HepG2 (cell line): ENCODE data around the gene PTPRM. TPM values are rescaled to one million over a fixed set of nuclear protein-coding genes. Genes with fewer than 3 reads are reported as not detected.

Experiments used
- ASH2L ChIP-seq: fragments of 300-600, 200-600 bp; sonication (generic); IDR thresholded peaks from 2 replicates; pipeline ENCODE4 v1.7.0; 2017; ENCODE audit warnings: low read depth, mild to moderate bottlenecking, moderate library complexity, mixed read lengths, low read length; ENCODE audit not compliant: insufficient read length
- ATF1 ChIP-seq: IDR thresholded peaks from 2 replicates; pipeline ENCODE4 v1.6.1; 2016; ENCODE audit warnings: mild to moderate bottlenecking, control low read depth
- ESRRA ChIP-seq: sonication (generic); formaldehyde crosslinking; IDR thresholded peaks from 2 replicates; pipeline ENCODE4 v1.5.1; 2020; ENCODE audit warnings: mild to moderate bottlenecking, low read depth, missing genetic modification reagents
- FOSL2 ChIP-seq: sonication (generic); formaldehyde crosslinking; IDR thresholded peaks from 2 replicates; pipeline ENCODE4 v1.4.0; 2020; ENCODE audit warnings: missing genetic modification reagents
- FOXK1 ChIP-seq: sonication (generic); formaldehyde crosslinking; IDR thresholded peaks from 2 replicates; pipeline ENCODE4 v1.4.0; 2020; ENCODE audit warnings: low read depth, missing genetic modification reagents, borderline replicate concordance
- KDM3A ChIP-seq: IDR thresholded peaks from 2 replicates; pipeline ENCODE4 v1.6.1; 2018; ENCODE audit warnings: low read depth, missing compliant biosample characterization
- KLF6 ChIP-seq: IDR thresholded peaks from 2 replicates; pipeline ENCODE4 v1.8.0; 2016; ENCODE audit warnings: missing biosample characterization, missing genetic modification reagents
- NPAS2 ChIP-seq: sonication (generic); formaldehyde crosslinking; IDR thresholded peaks from 2 replicates; pipeline ENCODE4 v1.8.0; 2022; ENCODE audit warnings: mild to moderate bottlenecking, missing genetic modification reagents, borderline replicate concordance
- PHF20 ChIP-seq: sonication (generic); formaldehyde crosslinking; IDR thresholded peaks from 2 replicates; pipeline ENCODE4 v1.5.0; 2020; ENCODE audit warnings: mild to moderate bottlenecking, missing genetic modification reagents
- SOX13 ChIP-seq, 3 experiments: fragments of 450-650 bp in 1 of 3; sonication (generic) in 1 of 3; formaldehyde crosslinking in 1 of 3; IDR thresholded peaks in 2 of 3; conservative IDR thresholded peaks in 1 of 3; 2 replicates each; pipeline versions ENCODE4 v1.5.0 to v1.6.1; 2016 to 2020; ENCODE audit warnings: antibody characterized with exemption in 1 of 3, mild to moderate bottlenecking in 1 of 3, missing compliant biosample characterization in 1 of 3, missing genetic modification reagents in 1 of 3, moderate library complexity in 1 of 3
- TAF1 ChIP-seq: sonication (generic); formaldehyde crosslinking; IDR thresholded peaks from 2 replicates; pipeline ENCODE4 v1.4.0; 2020; ENCODE audit warnings: missing genetic modification reagents
- ZFP36 ChIP-seq: fragments of 150-350 bp; IDR thresholded peaks from 2 replicates; pipeline ENCODE4 v1.6.1; 2018; ENCODE audit warnings: borderline replicate concordance, low read length, low read depth; ENCODE audit not compliant: partially characterized antibody
- ZNF3 ChIP-seq: IDR thresholded peaks from 2 replicates; pipeline ENCODE4 v1.7.0; 2017; ENCODE audit warnings: inconsistent platforms
- polyA plus RNA-seq, 8 experiments: library from polyadenylated mRNA; depleted of rRNA in 3 of 8; stranded (reverse) in 7 of 8; unstranded in 1 of 8; fragments of >200 nt; fragmentation: Illumina TruSeq in 4 of 8; extraction: Trizol in 4 of 8; gene quantifications; 2 replicates each; pipeline versions ENCODE4 v1.2.1 to v1.2.3, GENCODE V29; 2011 to 2016; ENCODE audit warnings: low read depth in 4 of 8, missing spikeins in 1 of 8, mixed read lengths in 1 of 8; ENCODE audit not compliant: insufficient read depth in 1 of 8
- total RNA-seq, 5 experiments: library from RNA; depleted of rRNA; stranded (reverse); fragments of >200 nt; fragmentation: Illumina TruSeq; extraction: Trizol; gene quantifications; 2 replicates each; pipeline ENCODE4 v1.2.3, GENCODE V29; 2016; ENCODE audit warnings: low read depth in 1 of 5
- TF ChIP-seq, protein P1 (sequence below): sonication (generic); formaldehyde crosslinking; IDR thresholded peaks from 2 replicates; pipeline ENCODE4 v1.5.1; 2020; ENCODE audit warnings: mild to moderate bottlenecking, missing genetic modification reagents, borderline replicate concordance
- TF ChIP-seq, protein P2 (sequence below): sonication (generic); formaldehyde crosslinking; IDR thresholded peaks from 2 replicates; pipeline ENCODE4 v1.8.1; 2022; ENCODE audit warnings: mild to moderate bottlenecking, missing genetic modification reagents
- TF ChIP-seq, protein P3 (sequence below): sonication (generic); formaldehyde crosslinking; IDR thresholded peaks from 2 replicates; pipeline ENCODE4 v1.5.0; 2020; ENCODE audit warnings: missing genetic modification reagents
- TF ChIP-seq, protein P4 (sequence below): IDR thresholded peaks from 2 replicates; pipeline ENCODE4 v1.6.1; 2012; ENCODE audit warnings: inconsistent platforms

Gene PTPRM
- total and polyA plus RNA-seq, 2 of the 13 experiments (the other 11 are each of a cell fraction or from before 2014, with no cell fraction given): 12.6 to 108 TPM

DNA sequence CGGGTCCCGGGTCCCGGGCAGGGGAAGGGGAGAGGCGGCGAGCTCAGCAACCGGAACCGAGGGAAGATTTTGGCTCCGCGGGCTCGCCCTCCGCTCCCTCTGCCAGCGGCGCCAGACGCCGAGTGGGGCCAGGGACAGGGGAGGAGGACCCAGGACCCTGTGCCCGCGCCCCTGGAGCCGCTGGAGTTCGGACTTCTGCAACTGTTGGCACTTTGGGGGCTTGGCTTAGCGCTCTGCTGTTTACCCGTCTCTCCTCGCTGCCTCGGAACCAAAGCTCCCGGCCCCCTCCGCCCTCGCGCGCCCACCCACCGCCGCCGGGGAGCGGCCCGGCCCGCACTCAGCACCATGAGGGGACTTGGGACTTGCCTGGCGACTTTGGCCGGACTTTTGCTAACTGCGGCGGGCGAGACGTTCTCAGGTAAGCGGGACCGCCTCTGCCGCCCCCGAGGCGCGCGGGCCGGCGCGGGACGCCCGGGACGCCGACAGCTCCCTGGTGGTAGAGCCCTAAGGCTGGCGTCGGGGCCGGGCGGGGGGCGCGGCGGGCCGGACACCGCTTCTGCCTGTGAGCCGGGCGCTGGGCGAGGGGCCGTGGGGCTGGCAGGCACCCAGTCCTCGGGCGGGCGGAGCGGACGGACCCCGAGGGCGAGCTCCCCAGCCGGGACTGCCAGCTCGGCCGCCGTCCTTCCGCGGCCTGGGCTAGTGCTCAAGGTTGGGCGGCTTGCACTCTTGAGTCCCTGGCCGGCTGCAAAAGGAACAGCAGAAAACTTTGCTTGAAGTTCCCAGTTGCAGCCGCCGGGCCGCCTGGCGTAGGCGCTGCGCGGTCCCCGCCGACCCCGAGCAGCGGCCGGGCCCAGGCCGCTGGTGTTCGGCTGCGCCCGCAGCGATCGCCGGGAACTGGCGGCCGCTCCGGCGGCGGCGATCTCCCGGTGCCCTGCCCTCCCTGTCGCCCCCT lies 634 bp downstream of the PTPRM start (continued):
- TF ChIP-seq, protein P1, sequence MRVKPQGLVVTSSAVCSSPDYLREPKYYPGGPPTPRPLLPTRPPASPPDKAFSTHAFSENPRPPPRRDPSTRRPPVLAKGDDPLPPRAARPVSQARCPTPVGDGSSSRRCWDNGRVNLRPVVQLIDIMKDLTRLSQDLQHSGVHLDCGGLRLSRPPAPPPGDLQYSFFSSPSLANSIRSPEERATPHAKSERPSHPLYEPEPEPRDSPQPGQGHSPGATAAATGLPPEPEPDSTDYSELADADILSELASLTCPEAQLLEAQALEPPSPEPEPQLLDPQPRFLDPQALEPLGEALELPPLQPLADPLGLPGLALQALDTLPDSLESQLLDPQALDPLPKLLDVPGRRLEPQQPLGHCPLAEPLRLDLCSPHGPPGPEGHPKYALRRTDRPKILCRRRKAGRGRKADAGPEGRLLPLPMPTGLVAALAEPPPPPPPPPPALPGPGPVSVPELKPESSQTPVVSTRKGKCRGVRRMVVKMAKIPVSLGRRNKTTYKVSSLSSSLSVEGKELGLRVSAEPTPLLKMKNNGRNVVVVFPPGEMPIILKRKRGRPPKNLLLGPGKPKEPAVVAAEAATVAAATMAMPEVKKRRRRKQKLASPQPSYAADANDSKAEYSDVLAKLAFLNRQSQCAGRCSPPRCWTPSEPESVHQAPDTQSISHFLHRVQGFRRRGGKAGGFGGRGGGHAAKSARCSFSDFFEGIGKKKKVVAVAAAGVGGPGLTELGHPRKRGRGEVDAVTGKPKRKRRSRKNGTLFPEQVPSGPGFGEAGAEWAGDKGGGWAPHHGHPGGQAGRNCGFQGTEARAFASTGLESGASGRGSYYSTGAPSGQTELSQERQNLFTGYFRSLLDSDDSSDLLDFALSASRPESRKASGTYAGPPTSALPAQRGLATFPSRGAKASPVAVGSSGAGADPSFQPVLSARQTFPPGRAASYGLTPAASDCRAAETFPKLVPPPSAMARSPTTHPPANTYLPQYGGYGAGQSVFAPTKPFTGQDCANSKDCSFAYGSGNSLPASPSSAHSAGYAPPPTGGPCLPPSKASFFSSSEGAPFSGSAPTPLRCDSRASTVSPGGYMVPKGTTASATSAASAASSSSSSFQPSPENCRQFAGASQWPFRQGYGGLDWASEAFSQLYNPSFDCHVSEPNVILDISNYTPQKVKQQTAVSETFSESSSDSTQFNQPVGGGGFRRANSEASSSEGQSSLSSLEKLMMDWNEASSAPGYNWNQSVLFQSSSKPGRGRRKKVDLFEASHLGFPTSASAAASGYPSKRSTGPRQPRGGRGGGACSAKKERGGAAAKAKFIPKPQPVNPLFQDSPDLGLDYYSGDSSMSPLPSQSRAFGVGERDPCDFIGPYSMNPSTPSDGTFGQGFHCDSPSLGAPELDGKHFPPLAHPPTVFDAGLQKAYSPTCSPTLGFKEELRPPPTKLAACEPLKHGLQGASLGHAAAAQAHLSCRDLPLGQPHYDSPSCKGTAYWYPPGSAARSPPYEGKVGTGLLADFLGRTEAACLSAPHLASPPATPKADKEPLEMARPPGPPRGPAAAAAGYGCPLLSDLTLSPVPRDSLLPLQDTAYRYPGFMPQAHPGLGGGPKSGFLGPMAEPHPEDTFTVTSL (CRISPR knock-in tag): no peak
- TF ChIP-seq, protein P2, sequence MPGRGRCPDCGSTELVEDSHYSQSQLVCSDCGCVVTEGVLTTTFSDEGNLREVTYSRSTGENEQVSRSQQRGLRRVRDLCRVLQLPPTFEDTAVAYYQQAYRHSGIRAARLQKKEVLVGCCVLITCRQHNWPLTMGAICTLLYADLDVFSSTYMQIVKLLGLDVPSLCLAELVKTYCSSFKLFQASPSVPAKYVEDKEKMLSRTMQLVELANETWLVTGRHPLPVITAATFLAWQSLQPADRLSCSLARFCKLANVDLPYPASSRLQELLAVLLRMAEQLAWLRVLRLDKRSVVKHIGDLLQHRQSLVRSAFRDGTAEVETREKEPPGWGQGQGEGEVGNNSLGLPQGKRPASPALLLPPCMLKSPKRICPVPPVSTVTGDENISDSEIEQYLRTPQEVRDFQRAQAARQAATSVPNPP (CRISPR knock-in tag): no peak
- TF ChIP-seq ESRRA: no peak
- TF ChIP-seq KLF6: no peak
- TF ChIP-seq, protein P3, sequence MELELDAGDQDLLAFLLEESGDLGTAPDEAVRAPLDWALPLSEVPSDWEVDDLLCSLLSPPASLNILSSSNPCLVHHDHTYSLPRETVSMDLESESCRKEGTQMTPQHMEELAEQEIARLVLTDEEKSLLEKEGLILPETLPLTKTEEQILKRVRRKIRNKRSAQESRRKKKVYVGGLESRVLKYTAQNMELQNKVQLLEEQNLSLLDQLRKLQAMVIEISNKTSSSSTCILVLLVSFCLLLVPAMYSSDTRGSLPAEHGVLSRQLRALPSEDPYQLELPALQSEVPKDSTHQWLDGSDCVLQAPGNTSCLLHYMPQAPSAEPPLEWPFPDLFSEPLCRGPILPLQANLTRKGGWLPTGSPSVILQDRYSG (CRISPR knock-in tag): no peak
- peak; percentile 25; the same call in 1 of the 2 replicates for TF ChIP-seq TAF1
- no peak for TF ChIP-seq ATF1 (CRISPR knock-in tag)
- no peak for TF ChIP-seq PHF20 (CRISPR knock-in tag)
- no peak for TF ChIP-seq SOX13 (IDR thresholded peaks at IDR 0.05)
- TF ChIP-seq SOX13 (CRISPR knock-in tag; conservative IDR thresholded peaks at IDR 0.05 in 1 of 2, IDR thresholded peaks at IDR 0.05 in 1 of 2): 0 out of 4 replicates have a peak, but pooled peaks of 1 of the 2 experiments have one; percentile 6
- TF ChIP-seq ZNF3 (CRISPR knock-in tag): no peak
- TF ChIP-seq ASH2L: peak; percentile 64
- no peak for TF ChIP-seq FOSL2
- TF ChIP-seq, protein P4, sequence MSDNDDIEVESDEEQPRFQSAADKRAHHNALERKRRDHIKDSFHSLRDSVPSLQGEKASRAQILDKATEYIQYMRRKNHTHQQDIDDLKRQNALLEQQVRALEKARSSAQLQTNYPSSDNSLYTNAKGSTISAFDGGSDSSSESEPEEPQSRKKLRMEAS: no peak
- TF ChIP-seq NPAS2 (CRISPR knock-in tag): no peak
- TF ChIP-seq KDM3A: no peak
- TF ChIP-seq FOXK1 (CRISPR knock-in tag): no peak
- no peak for TF ChIP-seq ZFP36
